Thyroid gland (tissue), 4 donors: Measurements from ENCODE around the gene ZBTB7C.

Source experiments
- POLR2A ChIP-seq, 2 donors: fragments of 450-650 bp; IDR thresholded peaks; one replicate each; pipeline ENCODE4 v1.6.1; 2017; ENCODE audit warnings: antibody characterized with exemption in 2 of 2, mild to moderate bottlenecking in 2 of 2, moderate library complexity in 1 of 2
- TF ChIP-seq, protein P1 (sequence below), 6 experiments: fragments of 200-600 bp in 3 of 6; fragments of 450-650 bp in 3 of 6; sonication (generic) in 3 of 6; IDR thresholded peaks; one replicate each; pipeline ENCODE4 v1.5.1; 2016 to 2019; ENCODE audit warnings: antibody characterized with exemption in 6 of 6, mild to moderate bottlenecking in 2 of 6, inconsistent platforms in 1 of 6, moderate library complexity in 1 of 6

DNA sequence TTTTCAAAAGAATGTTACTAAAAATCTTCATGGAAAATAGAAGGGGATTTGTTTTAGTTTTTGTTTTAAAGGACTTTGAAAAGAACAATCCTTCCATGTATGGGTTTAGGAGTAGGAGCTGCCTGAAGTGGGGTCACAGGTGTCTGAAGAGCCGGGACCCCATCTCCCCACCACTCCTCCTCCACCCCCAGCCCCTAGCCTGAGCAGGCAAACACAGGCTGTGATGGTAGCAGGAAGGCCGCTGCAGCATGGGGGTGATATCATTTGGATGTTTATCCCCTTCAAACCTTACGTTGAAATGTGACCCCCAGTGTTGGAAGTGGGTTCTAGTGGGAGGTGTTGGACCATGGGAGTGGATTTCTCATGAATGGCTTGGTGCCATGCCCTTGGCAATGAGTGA lies 93.0 kb downstream of the ZBTB7C start:
- TF ChIP-seq POLR2A (IDR thresholded peaks at IDR 0.05) = no peak
- TF ChIP-seq, protein P1, sequence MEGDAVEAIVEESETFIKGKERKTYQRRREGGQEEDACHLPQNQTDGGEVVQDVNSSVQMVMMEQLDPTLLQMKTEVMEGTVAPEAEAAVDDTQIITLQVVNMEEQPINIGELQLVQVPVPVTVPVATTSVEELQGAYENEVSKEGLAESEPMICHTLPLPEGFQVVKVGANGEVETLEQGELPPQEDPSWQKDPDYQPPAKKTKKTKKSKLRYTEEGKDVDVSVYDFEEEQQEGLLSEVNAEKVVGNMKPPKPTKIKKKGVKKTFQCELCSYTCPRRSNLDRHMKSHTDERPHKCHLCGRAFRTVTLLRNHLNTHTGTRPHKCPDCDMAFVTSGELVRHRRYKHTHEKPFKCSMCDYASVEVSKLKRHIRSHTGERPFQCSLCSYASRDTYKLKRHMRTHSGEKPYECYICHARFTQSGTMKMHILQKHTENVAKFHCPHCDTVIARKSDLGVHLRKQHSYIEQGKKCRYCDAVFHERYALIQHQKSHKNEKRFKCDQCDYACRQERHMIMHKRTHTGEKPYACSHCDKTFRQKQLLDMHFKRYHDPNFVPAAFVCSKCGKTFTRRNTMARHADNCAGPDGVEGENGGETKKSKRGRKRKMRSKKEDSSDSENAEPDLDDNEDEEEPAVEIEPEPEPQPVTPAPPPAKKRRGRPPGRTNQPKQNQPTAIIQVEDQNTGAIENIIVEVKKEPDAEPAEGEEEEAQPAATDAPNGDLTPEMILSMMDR (IDR thresholded peaks at IDR 0.05) = no peak
